NCI-H226 (cell line): ENCODE data around the gene SLC27A5.
"Not testable (repeated sequence)": the region's sequence is repeated elsewhere in the genome, so short reads cannot be mapped to it uniquely, and the experiment has no call there.

Experiments
- DNase-seq: peaks from one replicate; pipeline ENCODE4 v3.0.0-alpha.2; 2015

The SLC27A5 gene

GRCh38 chr19:58519355-58520256, 7.8 kb upstream of the SLC27A5 start, which contains the start of gene ZBTB45:
Gene ZBTB45 (minus strand): TSS chr19:58519810. CDS start chr19:58517673, 2,137 bp downstream.
- peak; percentile 99 for DNase-seq

GRCh38 chr19:58519087-58519354, 7.2 kb upstream of the SLC27A5 start:
- DNase-seq, result peak; percentile 65

GRCh38 chr19:58518256-58519086, 6.7 kb upstream of the SLC27A5 start:
- DNase-seq, result no peak

GRCh38 chr19:58516964-58517833, 5.4 kb upstream of the SLC27A5 start:
- no peak for DNase-seq

GRCh38 chr19:58516246-58516836, 4.5 kb upstream of the SLC27A5 start:
- DNase-seq, result no peak

GRCh38 chr19:58515259-58515658, 3.5 kb upstream of the SLC27A5 start:
- DNase-seq, result no peak

GRCh38 chr19:58514564-58515022, 2.8 kb upstream of the SLC27A5 start:
- DNase-seq, result no peak

- DNase-seq, result peak; percentile 95
Observed at GRCh38 chr19:58513694-58514563, 2.1 kb upstream of the SLC27A5 start.

- DNase-seq, result no peak
Observed at GRCh38 chr19:58513213-58513693, 1.5 kb upstream of the SLC27A5 start.

GRCh38 chr19:58510084-58510862, 1.5 kb downstream of the SLC27A5 start:
- no peak for DNase-seq

- no peak for DNase-seq
Observed at GRCh38 chr19:58509731-58510083, 2.1 kb downstream of the SLC27A5 start.

- DNase-seq, result not testable (repeated sequence)
Observed at GRCh38 chr19:58507602-58508223, 4.1 kb downstream of the SLC27A5 start.

- no peak for DNase-seq
Observed at GRCh38 chr19:58500242-58500641, 11.6 kb downstream of the SLC27A5 start.

GRCh38 chr19:58499021-58499927, 12.5 kb downstream of the SLC27A5 start:
- DNase-seq, result peak; percentile 98

- no peak for DNase-seq
Observed at GRCh38 chr19:58498316-58499020, 13.3 kb downstream of the SLC27A5 start.

- DNase-seq, result no peak
Observed at GRCh38 chr19:58497634-58498170, 14.1 kb downstream of the SLC27A5 start.

- no peak for DNase-seq
Observed at GRCh38 chr19:58492265-58492664, 19.5 kb downstream of the SLC27A5 start.

- no peak for DNase-seq
Observed at GRCh38 chr19:58491393-58491792, 20.4 kb downstream of the SLC27A5 start.
